ENCODE results near the gene TLCD1. TPM values are rescaled to one million over a fixed set of nuclear protein-coding genes. Genes with fewer than 3 reads are reported as not detected.
A peak's percentile ranks its signal among the peaks of the same experiment; 100 is the strongest.

TLCD1 gene
- total RNA-seq, 1 experiment from 2014 or later = 19.4 TPM

- no TSS peak for BruUV-seq (replicated peaks)
- no peak overlapping the region for H3K4me3 ChIP-seq
- POLR2A ChIA-PET (ENCODE audit: unreplicated experiment) = no interaction called here
- no peak overlapping the region for H3K4me2 ChIP-seq
- no peaks in the 10 kb centered on the region for H3K9me3 ChIP-seq (ENCODE audit: insufficient read depth, low read depth)
- H2AFZ ChIP-seq = no peak overlapping the region
- no peak for DNase-seq
- peaks cover 39% of the 10 kb centered on the region for H3F3A ChIP-seq (ENCODE audit: insufficient read depth, low read depth)
- no peaks in the 10 kb centered on the region for H3K9me2 ChIP-seq (ENCODE audit: insufficient read depth)
- no peak overlapping the region for H3K27ac ChIP-seq
- H3K27me3 ChIP-seq (ENCODE audit: insufficient read depth, low read depth) = no peaks in the 10 kb centered on the region
- CTCF ChIA-PET = interaction anchor here (0.6 kb wide), 1 partner anchor 143 kb away, joined by 4 read pairs; no protein-coding TSS in a partner anchor
- intact Hi-C loops (cut with micrococcal nuclease; ENCODE audit: unreplicated experiment) = no loop called here
- TF ChIP-seq EZH2 (IDR thresholded peaks at IDR 0.05; ENCODE audit: low read depth) (no peak), CTCF (conservative IDR thresholded peaks at IDR 0.05) (no peak)
- H3K79me2 ChIP-seq (ENCODE audit: low read depth) = peaks cover 9% of the 10 kb centered on the region
- H3K36me3 ChIP-seq (ENCODE audit: low read depth) = no peaks in the 10 kb centered on the region
- peaks cover 15% of the 10 kb centered on the region for H3K4me1 ChIP-seq (replicated peaks; ENCODE audit: insufficient read depth)
- H4K20me1 ChIP-seq (ENCODE audit: insufficient read depth) = peaks cover 21% of the 10 kb centered on the region
These were observed 39.0 kb upstream of the TLCD1 start for GRCh38 chr17:28765038-28765437.

GRCh38 chr17:28763804-28764266 lies 37.8 kb upstream of the TLCD1 start:
- intact Hi-C loops (cut with micrococcal nuclease; ENCODE audit: unreplicated experiment) = loop anchor here (1.0 to 5.0 kb wide), 3 partner anchors 43 to 138 kb away; partner anchors contain the start of gene DHRS13
- peaks cover 15% of the 10 kb centered on the region for H3K4me1 ChIP-seq (replicated peaks; ENCODE audit: insufficient read depth)
- H2AFZ ChIP-seq = no peak overlapping the region
- ChIA-PET POLR2A (ENCODE audit: unreplicated experiment) (interaction anchor here (0.5 to 0.7 kb wide), 3 partner anchors 10 to 473 kb away, joined by 5 to 17 read pairs (median 6); no protein-coding TSS in a partner anchor), CTCF (interaction anchor here (0.5 to 2.4 kb wide), 15 partner anchors 10 to 796 kb away, joined by 3 to 18 read pairs (median 3); partner anchors contain the start of genes NEK8, PHF12 and TLCD1)
- no peak overlapping the region for H3K27ac ChIP-seq
- H4K20me1 ChIP-seq (ENCODE audit: insufficient read depth) = peaks cover 21% of the 10 kb centered on the region
- H3K9me3 ChIP-seq (ENCODE audit: insufficient read depth, low read depth) = no peaks in the 10 kb centered on the region
- peak in 1 of 2 experiments; percentile 62 for DNase-seq
- no peaks in the 10 kb centered on the region for H3K36me3 ChIP-seq (ENCODE audit: low read depth)
- H3K9me2 ChIP-seq (ENCODE audit: insufficient read depth) = no peaks in the 10 kb centered on the region
- no TSS peak for BruUV-seq (replicated peaks)
- H3K4me3 ChIP-seq = no peak overlapping the region
- peaks cover 39% of the 10 kb centered on the region for H3F3A ChIP-seq (ENCODE audit: insufficient read depth, low read depth)
- no peaks in the 10 kb centered on the region for H3K27me3 ChIP-seq (ENCODE audit: insufficient read depth, low read depth)
- peak; percentile 95 for TF ChIP-seq CTCF (conservative IDR thresholded peaks at IDR 0.05)
- no peak for TF ChIP-seq EZH2 (IDR thresholded peaks at IDR 0.05; ENCODE audit: low read depth)
- H3K79me2 ChIP-seq (ENCODE audit: low read depth) = peaks cover 9% of the 10 kb centered on the region
- H3K4me2 ChIP-seq = no peak overlapping the region

- Histone ChIP-seq H2AFZ (no peak overlapping the region), H3F3A (ENCODE audit: insufficient read depth, low read depth) (peaks cover 39% of the 10 kb centered on the region), H3K27ac (no peak overlapping the region), H3K79me2 (ENCODE audit: low read depth) (peaks cover 9% of the 10 kb centered on the region), H3K36me3 (ENCODE audit: low read depth) (no peaks in the 10 kb centered on the region), H3K4me3 (no peak overlapping the region), H4K20me1 (ENCODE audit: insufficient read depth) (peaks cover 21% of the 10 kb centered on the region; the same call in 1 of the 2 replicates), H3K9me3 (ENCODE audit: insufficient read depth, low read depth) (no peaks in the 10 kb centered on the region), H3K27me3 (ENCODE audit: insufficient read depth, low read depth) (no peaks in the 10 kb centered on the region), H3K4me2 (no peak overlapping the region), H3K4me1 (replicated peaks; ENCODE audit: insufficient read depth) (peaks cover 15% of the 10 kb centered on the region), H3K9me2 (ENCODE audit: insufficient read depth) (no peaks in the 10 kb centered on the region)
- TF ChIP-seq CTCF (conservative IDR thresholded peaks at IDR 0.05) = no peak
- no peak for TF ChIP-seq EZH2 (IDR thresholded peaks at IDR 0.05; ENCODE audit: low read depth)
- POLR2A ChIA-PET (ENCODE audit: unreplicated experiment) = interaction anchor here (0.5 to 0.7 kb wide), 2 partner anchors 9 to 473 kb away, joined by 5 to 17 read pairs; no protein-coding TSS in a partner anchor
- CTCF ChIA-PET = interaction anchor here (0.5 to 2.4 kb wide), 15 partner anchors 34 to 797 kb away, joined by 3 to 13 read pairs (median 3); partner anchors contain the start of genes NEK8, PHF12 and TLCD1
- no peak for DNase-seq
- BruUV-seq (replicated peaks) = no TSS peak
- intact Hi-C loops (cut with micrococcal nuclease; ENCODE audit: unreplicated experiment) = loop anchor here (1.0 to 5.0 kb wide), 3 partner anchors 44 to 139 kb away; partner anchors contain the start of gene DHRS13
These were observed 37.2 kb upstream of the TLCD1 start for GRCh38 chr17:28763137-28763799.

Measured in PC-9 (cell line).